ENCODE data around the gene TIAM1. TPM values are rescaled to one million over a fixed set of nuclear protein-coding genes. Genes with fewer than 3 reads are reported as not detected.

Gene TIAM1
- total and polyA plus RNA-seq, 4 experiments from 2014 or later = 22.5 to 104 (median 67.4) TPM

- H3K36me3 ChIP-seq (ENCODE audit: insufficient read depth, low read length) = no peaks in the 10 kb centered on the region
- peak overlapping the region; percentile 87 to 93 (median 92) for H3K27ac Mint-ChIP-seq
- ChIA-PET CTCF (ENCODE audit: partially characterized antibody) (interaction anchor here (1.1 to 2.6 kb wide), 5 partner anchors 13 to 393 kb away, joined by 3 to 8 read pairs (median 4); no protein-coding TSS in a partner anchor), POLR2A (ENCODE audit: partially characterized antibody) (interaction anchor here (1.3 to 7.8 kb wide), 7 partner anchors 9 to 393 kb away, joined by 3 to 94 read pairs (median 11); no protein-coding TSS in a partner anchor)
- intact Hi-C loops (cut with micrococcal nuclease) = loop anchor here (1.0 to 5.0 kb wide), 3 partner anchors 8 to 1740 kb away; no protein-coding TSS in a partner anchor
- H3K4me3 ChIP-seq (ENCODE audit: low read length in 2 of 2) = peak overlapping the region; percentile 5 to 70
- no peaks in the 10 kb centered on the region for H3K9me3 ChIP-seq (ENCODE audit: control insufficient read depth in 1 of 2, low read length in 2 of 2)
- no peaks in the 10 kb centered on the region for H3K9me3 Mint-ChIP-seq
- peaks cover 46 to 86% (median 61%) of the 10 kb centered on the region in 4 donors for H3K4me1 Mint-ChIP-seq
- H3K27ac ChIP-seq (ENCODE audit: low read depth, low read length) = peak overlapping the region; percentile 62
- peaks cover 3 to 11% of the 10 kb centered on the region in 2 donors for H3K36me3 Mint-ChIP-seq
- H3K4me3 Mint-ChIP-seq = peak overlapping the region; percentile 85 to 94 (median 90)
- no peak for DNase-seq
- H3K4me1 ChIP-seq (ENCODE audit: insufficient read depth, low read length) = peaks cover 82% of the 10 kb centered on the region
- no peaks in the 10 kb centered on the region for H3K27me3 ChIP-seq (ENCODE audit: insufficient read depth, low read length)
- H3K27me3 Mint-ChIP-seq = no peaks in the 10 kb centered on the region
Observed at GRCh38 chr21:31187499-31187898, 156.6 kb downstream of the TIAM1 start.

GRCh38 chr21:31186916-31187315 lies 157.1 kb downstream of the TIAM1 start:
- Mint-ChIP-seq H3K36me3 (peaks cover 3 to 15% of the 10 kb centered on the region in 2 donors), H3K9me3 (no peaks in the 10 kb centered on the region), H3K4me3 (peak overlapping the region; percentile 85 to 94 (median 90)), H3K4me1 (peaks cover 52 to 86% (median 66%) of the 10 kb centered on the region in 4 donors), H3K27me3 (no peaks in the 10 kb centered on the region), H3K27ac (peak overlapping the region; percentile 87 to 93 (median 92))
- DNase-seq = peak in 4 of 5 donors; percentile 29 to 68 (median 41)
- Histone ChIP-seq H3K27ac (ENCODE audit: low read depth, low read length) (peak overlapping the region; percentile 62), H3K36me3 (ENCODE audit: insufficient read depth, low read length) (no peaks in the 10 kb centered on the region), H3K4me1 (ENCODE audit: insufficient read depth, low read length) (peaks cover 82% of the 10 kb centered on the region), H3K27me3 (ENCODE audit: insufficient read depth, low read length) (no peaks in the 10 kb centered on the region), H3K4me3 (ENCODE audit: low read length in 2 of 2) (peak overlapping the region; percentile 5 to 70), H3K9me3 (ENCODE audit: control insufficient read depth in 1 of 2, low read length in 2 of 2) (no peaks in the 10 kb centered on the region)
- CTCF ChIA-PET (ENCODE audit: partially characterized antibody) = interaction anchor here (1.1 to 2.6 kb wide), 6 partner anchors 8 to 394 kb away, joined by 3 to 9 read pairs (median 6); no protein-coding TSS in a partner anchor
- POLR2A ChIA-PET (ENCODE audit: partially characterized antibody) = interaction anchor here (0.8 to 7.8 kb wide), 8 partner anchors 9 to 394 kb away, joined by 3 to 94 read pairs (median 10); no protein-coding TSS in a partner anchor
- intact Hi-C loops (cut with micrococcal nuclease) = loop anchor here (1.0 to 5.0 kb wide), 3 partner anchors 8 to 1740 kb away; no protein-coding TSS in a partner anchor

GRCh38 chr21:31185663-31186062 lies 158.4 kb downstream of the TIAM1 start:
- no peaks in the 10 kb centered on the region for H3K36me3 ChIP-seq (ENCODE audit: insufficient read depth, low read length)
- H3K27ac ChIP-seq (ENCODE audit: low read depth, low read length) = peak overlapping the region; percentile 62
- no peaks in the 10 kb centered on the region for H3K27me3 ChIP-seq (ENCODE audit: insufficient read depth, low read length)
- Mint-ChIP-seq H3K27me3 (no peaks in the 10 kb centered on the region), H3K4me3 (peak overlapping the region; percentile 85 to 94 (median 90)), H3K36me3 (peaks cover 7 to 23% of the 10 kb centered on the region in 2 donors), H3K9me3 (no peaks in the 10 kb centered on the region), H3K4me1 (peaks cover 58 to 84% (median 70%) of the 10 kb centered on the region in 4 donors), H3K27ac (peak overlapping the region; percentile 70 to 94 (median 92))
- intact Hi-C loops (cut with micrococcal nuclease) = loop anchor here (2.0 to 5.0 kb wide), 2 partner anchors 373 to 1738 kb away; no protein-coding TSS in a partner anchor
- peaks cover 88% of the 10 kb centered on the region for H3K4me1 ChIP-seq (ENCODE audit: insufficient read depth, low read length)
- peak in 3 of 5 donors; percentile 24 to 68 (median 27) for DNase-seq
- H3K4me3 ChIP-seq (ENCODE audit: low read length in 2 of 2) = peak overlapping the region; percentile 70 to 85
- no peaks in the 10 kb centered on the region for H3K9me3 ChIP-seq (ENCODE audit: control insufficient read depth in 1 of 2, low read length in 2 of 2)
- POLR2A ChIA-PET (ENCODE audit: partially characterized antibody) = interaction anchor here (0.9 to 7.8 kb wide), 11 partner anchors 10 to 373 kb away, joined by 3 to 94 read pairs (median 11); no protein-coding TSS in a partner anchor
- CTCF ChIA-PET (ENCODE audit: partially characterized antibody) = interaction anchor here (1.1 to 5.6 kb wide), 6 partner anchors 10 to 395 kb away, joined by 3 to 33 read pairs (median 6); no protein-coding TSS in a partner anchor

- Histone ChIP-seq H3K4me1 (ENCODE audit: insufficient read depth, low read length) (peaks cover 93% of the 10 kb centered on the region), H3K9me3 (ENCODE audit: control insufficient read depth in 1 of 2, low read length in 2 of 2) (no peaks in the 10 kb centered on the region), H3K4me3 (ENCODE audit: low read length in 2 of 2) (peak overlapping the region; percentile 4 to 77), H3K27ac (ENCODE audit: low read depth, low read length) (peak overlapping the region; percentile 71), H3K27me3 (ENCODE audit: insufficient read depth, low read length) (no peaks in the 10 kb centered on the region), H3K36me3 (ENCODE audit: insufficient read depth, low read length) (no peaks in the 10 kb centered on the region)
- peaks cover 7 to 25% of the 10 kb centered on the region in 2 donors for H3K36me3 Mint-ChIP-seq
- peak overlapping the region; percentile 89 to 95 (median 91) for H3K4me3 Mint-ChIP-seq
- no peaks in the 10 kb centered on the region for H3K9me3 Mint-ChIP-seq
- ChIA-PET CTCF (ENCODE audit: partially characterized antibody) (interaction anchor here (1.1 to 5.6 kb wide), 5 partner anchors 11 to 396 kb away, joined by 3 to 33 read pairs (median 4); no protein-coding TSS in a partner anchor), POLR2A (ENCODE audit: partially characterized antibody) (interaction anchor here (1.8 to 7.8 kb wide), 6 partner anchors 9 to 84 kb away, joined by 8 to 94 read pairs (median 16); no protein-coding TSS in a partner anchor)
- H3K4me1 Mint-ChIP-seq = peaks cover 55 to 81% (median 70%) of the 10 kb centered on the region in 4 donors
- no peaks in the 10 kb centered on the region for H3K27me3 Mint-ChIP-seq
- DNase-seq = no peak
- intact Hi-C loops (cut with micrococcal nuclease) = loop anchor here (5.0 kb wide), 2 partner anchors 547 to 1738 kb away; partner anchors contain the start of gene SCAF4
- peak overlapping the region; percentile 91 to 98 (median 97) for H3K27ac Mint-ChIP-seq
Observed at GRCh38 chr21:31184876-31185275, 159.2 kb downstream of the TIAM1 start.

GRCh38 chr21:31184459-31184858 lies 159.6 kb downstream of the TIAM1 start:
- peaks cover 7 to 25% of the 10 kb centered on the region in 2 donors for H3K36me3 Mint-ChIP-seq
- H3K4me3 Mint-ChIP-seq = peak overlapping the region; percentile 89 to 95 (median 91)
- H3K36me3 ChIP-seq (ENCODE audit: insufficient read depth, low read length) = no peaks in the 10 kb centered on the region
- peaks cover 92% of the 10 kb centered on the region for H3K4me1 ChIP-seq (ENCODE audit: insufficient read depth, low read length)
- peak overlapping the region; percentile 91 to 98 (median 97) for H3K27ac Mint-ChIP-seq
- peak; percentile 60 to 81 (median 65) for DNase-seq
- intact Hi-C loops (cut with micrococcal nuclease) = loop anchor here (5.0 kb wide), 1 partner anchor 548 kb away; the partner anchor contains the start of gene SCAF4
- H3K27me3 ChIP-seq (ENCODE audit: insufficient read depth, low read length) = no peaks in the 10 kb centered on the region
- ChIA-PET CTCF (ENCODE audit: partially characterized antibody) (interaction anchor here (1.1 to 5.6 kb wide), 7 partner anchors 11 to 396 kb away, joined by 3 to 33 read pairs (median 3); no protein-coding TSS in a partner anchor), POLR2A (ENCODE audit: partially characterized antibody) (interaction anchor here (0.7 to 7.8 kb wide), 8 partner anchors 9 to 375 kb away, joined by 3 to 94 read pairs (median 12); no protein-coding TSS in a partner anchor)
- peak overlapping the region; percentile 4 to 77 for H3K4me3 ChIP-seq (ENCODE audit: low read length in 2 of 2)
- H3K27me3 Mint-ChIP-seq = no peaks in the 10 kb centered on the region
- H3K27ac ChIP-seq (ENCODE audit: low read depth, low read length) = peak overlapping the region; percentile 71
- no peaks in the 10 kb centered on the region for H3K9me3 Mint-ChIP-seq
- no peaks in the 10 kb centered on the region for H3K9me3 ChIP-seq (ENCODE audit: control insufficient read depth in 1 of 2, low read length in 2 of 2)
- H3K4me1 Mint-ChIP-seq = peaks cover 53 to 77% (median 67%) of the 10 kb centered on the region in 4 donors

- peaks cover 89% of the 10 kb centered on the region for H3K4me1 ChIP-seq (ENCODE audit: insufficient read depth, low read length)
- intact Hi-C loops (cut with micrococcal nuclease) = loop anchor here (1.0 to 5.0 kb wide), 3 partner anchors 13 to 550 kb away; partner anchors contain the start of genes SCAF4 and SOD1
- H3K4me1 Mint-ChIP-seq = peaks cover 50 to 72% (median 63%) of the 10 kb centered on the region in 4 donors
Observed at GRCh38 chr21:31182231-31183140, 161.6 kb downstream of the TIAM1 start.

More at GRCh38 chr21:31182231-31183140, 161.6 kb downstream of the TIAM1 start:
- ChIA-PET POLR2A (ENCODE audit: partially characterized antibody) (interaction anchor here (0.7 to 7.8 kb wide), 15 partner anchors 8 to 391 kb away, joined by 3 to 94 read pairs (median 6); no protein-coding TSS in a partner anchor), CTCF (ENCODE audit: partially characterized antibody) (interaction anchor here (0.8 to 6.1 kb wide), 15 partner anchors 8 to 399 kb away, joined by 3 to 142 read pairs (median 23); no protein-coding TSS in a partner anchor)
- Mint-ChIP-seq H3K27ac (peak overlapping the region; percentile 86 to 98 (median 98)), H3K9me3 (no peaks in the 10 kb centered on the region), H3K36me3 (peaks cover 7 to 34% of the 10 kb centered on the region in 2 donors), H3K27me3 (no peaks in the 10 kb centered on the region), H3K4me3 (peak overlapping the region; percentile 84 to 92 (median 90))
- no peaks in the 10 kb centered on the region for H3K27me3 ChIP-seq (ENCODE audit: insufficient read depth, low read length)
- H3K27ac ChIP-seq (ENCODE audit: low read depth, low read length) = peak overlapping the region; percentile 60
- no peaks in the 10 kb centered on the region for H3K36me3 ChIP-seq (ENCODE audit: insufficient read depth, low read length)
- H3K9me3 ChIP-seq (ENCODE audit: control insufficient read depth in 1 of 2, low read length in 2 of 2) = no peaks in the 10 kb centered on the region
- peak overlapping the region; percentile 25 to 46 for H3K4me3 ChIP-seq (ENCODE audit: low read length in 2 of 2)
- peak; percentile 66 to 81 (median 71) for DNase-seq

Data from CD4-positive, alpha-beta memory T cell (primary cell).